HG03354 (cell line): ENCODE data around the gene PCYOX1L.

ENCODE experiments used
- ATAC-seq: cut with Tn5 transposase; IDR thresholded peaks from one replicate; pipeline ENCODE4 v1.9.1; 2021; ENCODE audit warnings: mild to moderate bottlenecking; ENCODE audit not compliant: unreplicated experiment, poor library complexity, severe bottlenecking

Gene PCYOX1L

GRCh38 chr5:149415066-149415967 is 57.5 kb downstream of the PCYOX1L start:
- no peak for ATAC-seq

GRCh38 chr5:149416987-149417710 is 59.3 kb downstream of the PCYOX1L start:
- ATAC-seq = no peak

- no peak for ATAC-seq
These were observed 60.0 kb downstream of the PCYOX1L start for GRCh38 chr5:149417711-149418368.

- ATAC-seq = no peak
These were observed 61.2 kb downstream of the PCYOX1L start for GRCh38 chr5:149418910-149419531.
